PFSK-1 (cell line): ENCODE measurements around the gene RNF148.

ENCODE experiments used
- FOXP2 ChIP-seq: optimal IDR thresholded peaks from 2 replicates; pipeline ENCODE3; 2011; ENCODE audit warnings: borderline replicate concordance, control low read depth, inconsistent platforms; ENCODE audit not compliant: insufficient read depth; ENCODE audit errors: extremely low read length, extremely low read depth
- POLR2AphosphoS5 ChIP-seq: IDR thresholded peaks from 2 replicates; pipeline ENCODE4 v1.6.1; 2012; ENCODE audit warnings: low read depth, mild to moderate bottlenecking, control low read depth, low read length, moderate library complexity
- REST ChIP-seq, 2 experiments: IDR thresholded peaks; 2 replicates each; pipeline versions ENCODE4 v1.6.1 to v1.8.0; 2011 to 2012; ENCODE audit warnings: low read depth in 2 of 2, low read length in 2 of 2, control low read depth in 1 of 2, inconsistent platforms in 1 of 2, mild to moderate bottlenecking in 1 of 2, moderate library complexity in 1 of 2; ENCODE audit not compliant: insufficient read depth in 1 of 2
- SIN3A ChIP-seq: IDR thresholded peaks from 2 replicates; pipeline ENCODE4 v1.6.1; 2012; ENCODE audit warnings: mild to moderate bottlenecking, low read length, moderate library complexity, borderline replicate concordance; ENCODE audit not compliant: insufficient read depth
- TAF1 ChIP-seq: IDR thresholded peaks from 2 replicates; pipeline ENCODE4 v1.6.1; 2012; ENCODE audit warnings: low read length, control low read depth, borderline replicate concordance; ENCODE audit not compliant: insufficient read depth

Gene RNF148

GRCh38 chr7:122710916-122711315 lies 8.2 kb upstream of the RNF148 start:
- TF ChIP-seq REST (IDR thresholded peaks at IDR 0.05; ENCODE audit: insufficient read depth in 1 of 2, low read depth in 2 of 2, low read length in 2 of 2) (no peak), TAF1 (no peak), SIN3A (no peak), FOXP2 (no peak), POLR2AphosphoS5 (no peak)

- TF ChIP-seq SIN3A = no peak
- TF ChIP-seq FOXP2 = no peak
- no peak for TF ChIP-seq REST (IDR thresholded peaks at IDR 0.05; ENCODE audit: insufficient read depth in 1 of 2, low read depth in 2 of 2, low read length in 2 of 2)
- no peak for TF ChIP-seq TAF1
- no peak for TF ChIP-seq POLR2AphosphoS5
These were observed 7.4 kb upstream of the RNF148 start for GRCh38 chr7:122709930-122710646.

GRCh38 chr7:122706836-122707235 lies 4.1 kb upstream of the RNF148 start:
- TF ChIP-seq REST (IDR thresholded peaks at IDR 0.05; ENCODE audit: insufficient read depth in 1 of 2, low read depth in 2 of 2, low read length in 2 of 2) = no peak
- TF ChIP-seq FOXP2 = no peak
- no peak for TF ChIP-seq SIN3A
- TF ChIP-seq TAF1 = no peak
- TF ChIP-seq POLR2AphosphoS5 = no peak

DNA sequence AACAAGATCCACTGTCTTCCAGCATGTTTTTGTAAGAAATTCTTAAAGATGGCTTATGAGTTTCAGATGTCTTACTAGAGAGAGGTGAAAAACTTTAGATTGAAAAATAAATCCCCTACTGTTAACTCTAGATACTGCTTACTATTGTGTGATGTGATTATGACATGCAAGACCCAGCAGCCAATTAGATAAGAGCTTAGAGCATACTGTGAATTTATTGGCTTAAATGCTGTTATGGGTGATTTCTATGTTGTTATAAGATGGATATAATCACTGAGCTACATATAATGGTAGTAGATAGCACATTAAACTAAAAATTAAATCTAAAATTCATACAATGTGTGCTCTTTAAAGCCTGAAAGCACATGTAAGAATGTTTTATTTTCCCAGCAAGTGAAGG lies 3.7 kb downstream of the RNF148 start, which contains the start of gene RNF133:
TSS of gene RNF133 (minus strand) at position 101 of the 400 bp plus-strand sequence. CDS start 199 bp downstream, outside the sequence.
- no peak for TF ChIP-seq REST (IDR thresholded peaks at IDR 0.05; ENCODE audit: insufficient read depth in 1 of 2, low read depth in 2 of 2, low read length in 2 of 2)

DNA sequence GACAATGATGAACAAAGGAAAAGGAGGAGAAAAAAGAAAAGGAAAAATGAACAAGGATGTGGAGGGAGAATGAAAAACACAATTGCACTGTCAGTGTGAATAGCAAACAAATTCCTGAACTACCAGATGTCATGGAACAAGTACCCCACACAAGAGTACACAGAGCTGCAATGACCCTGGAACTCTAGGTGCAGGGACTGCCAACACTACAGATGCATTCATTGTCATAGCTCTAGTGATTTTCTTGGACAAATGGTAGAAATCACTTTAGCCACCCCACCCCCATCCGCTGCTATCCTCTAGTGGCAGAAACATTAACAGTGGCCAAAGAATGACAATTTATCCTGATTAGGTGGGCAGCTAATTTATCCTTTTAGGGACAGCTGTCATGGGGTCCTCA lies 6.9 kb downstream of the RNF148 start:
- TF ChIP-seq POLR2AphosphoS5 (no peak), FOXP2 (no peak), REST (IDR thresholded peaks at IDR 0.05; ENCODE audit: insufficient read depth in 1 of 2, low read depth in 2 of 2, low read length in 2 of 2) (no peak), SIN3A (no peak), TAF1 (no peak)
